CD4-positive, CD25-positive, alpha-beta regulatory T cell (primary cell): ENCODE data around the gene CELSR2. TPM values are rescaled to one million over a fixed set of nuclear protein-coding genes. Genes with fewer than 3 reads are reported as not detected.
A peak's percentile ranks its signal among the peaks of the same experiment; 100 is the strongest.

Experiments
- ATAC-seq, 2 donors: fragments of 150-1000 bp; cut with Tn5 transposase; one replicate each; pipeline ENCODE4 v1.10.0; 2021; ENCODE audit warnings: low read depth in 2 of 2, moderate number of reproducible peaks in 2 of 2, moderate library complexity in 1 of 2
- DNase-seq, 3 donors: peaks; one replicate each; pipeline versions ENCODE4 v3.0.0 to v3.0.0-alpha.2; 2012 to 2022; ENCODE audit warnings: mixed read lengths in 1 of 3
- H3K27ac ChIP-seq: one replicate; pipeline ENCODE4 v1.7.0; 2013; ENCODE audit warnings: mild to moderate bottlenecking, low read length; ENCODE audit not compliant: insufficient read depth, poor library complexity, severe bottlenecking
- H3K27me3 ChIP-seq: one replicate; pipeline ENCODE4 v1.7.0; 2013; ENCODE audit warnings: low read length; ENCODE audit not compliant: control insufficient read depth, insufficient read depth
- H3K36me3 ChIP-seq: one replicate; pipeline ENCODE4 v1.7.0; 2013; ENCODE audit warnings: mild to moderate bottlenecking, low read length, moderate library complexity; ENCODE audit not compliant: control insufficient read depth, insufficient read depth
- H3K4me1 ChIP-seq: 2 replicates; pipeline ENCODE4 v1.7.0; 2013; ENCODE audit warnings: mild to moderate bottlenecking, low read length; ENCODE audit not compliant: insufficient read depth, control insufficient read depth, poor library complexity, severe bottlenecking
- H3K4me3 ChIP-seq: one replicate; pipeline ENCODE4 v1.7.0; 2013; ENCODE audit warnings: low read depth, mild to moderate bottlenecking, low read length, moderate library complexity
- H3K9me3 ChIP-seq, 2 experiments: 1 replicate in 1 of 2; 2 replicates in 1 of 2; pipeline ENCODE4 v1.7.0; 2013; ENCODE audit warnings: low read length in 2 of 2, mild to moderate bottlenecking in 1 of 2, moderate library complexity in 1 of 2; ENCODE audit not compliant: control insufficient read depth in 2 of 2
- H3K27ac Mint-ChIP-seq, 3 donors: one replicate each; pipeline ENCODE4 v1.8.0; 2020 to 2022; ENCODE audit warnings: mild to moderate bottlenecking in 3 of 3, mixed read lengths in 3 of 3, moderate library complexity in 2 of 3
- H3K27me3 Mint-ChIP-seq: one replicate; pipeline ENCODE4 v1.8.0; 2022; ENCODE audit warnings: mild to moderate bottlenecking, mixed read lengths
- H3K36me3 Mint-ChIP-seq: one replicate; pipeline ENCODE4 v1.8.0; 2020; ENCODE audit warnings: mixed read lengths
- H3K4me1 Mint-ChIP-seq, 4 donors: one replicate each; pipeline ENCODE4 v1.8.0; 2020 to 2022; ENCODE audit warnings: mixed read lengths in 4 of 4, mild to moderate bottlenecking in 1 of 4
- H3K4me3 Mint-ChIP-seq, 4 donors: one replicate each; pipeline ENCODE4 v1.8.0; 2020 to 2022; ENCODE audit warnings: mild to moderate bottlenecking in 4 of 4, mixed read lengths in 4 of 4, moderate library complexity in 3 of 4
- H3K9me3 Mint-ChIP-seq, 7 donors: one replicate each; pipeline ENCODE4 v1.8.0; 2020 to 2022; ENCODE audit warnings: mixed read lengths in 7 of 7, mild to moderate bottlenecking in 3 of 7, moderate library complexity in 2 of 7
- polyA plus RNA-seq, 4 donors: library from polyadenylated mRNA; unstranded; fragments of 300-500 nt; fragmentation: Illumina TruSeq; gene quantifications; one replicate each; pipeline ENCODE4 v1.2.3, GENCODE V29; 2021
- total RNA-seq: library from RNA; stranded (reverse); gene quantifications from one replicate; pipeline ENCODE4 v1.2.3, GENCODE V29; 2022

CELSR2 gene
- total and polyA plus RNA-seq, 5 donors from 2014 or later: 0.02 to 2.5 (median 0.14) TPM

GRCh38 chr1:109237512-109237911 is 11.8 kb upstream of the CELSR2 start:
- H3K4me1 Mint-ChIP-seq: peaks cover 0 to 19% (median 8%) of the 10 kb centered on the region in 4 donors
- H3K27ac ChIP-seq: no peak overlapping the region
- H3K27me3 ChIP-seq: no peaks in the 10 kb centered on the region
- H3K4me3 Mint-ChIP-seq: no peak overlapping the region
- no peak for ATAC-seq
- H3K4me3 ChIP-seq: no peak overlapping the region
- no peaks in the 10 kb centered on the region for H3K27me3 Mint-ChIP-seq
- peaks cover 26% of the 10 kb centered on the region for H3K36me3 Mint-ChIP-seq
- no peak for DNase-seq
- H3K9me3 Mint-ChIP-seq: no peaks in the 10 kb centered on the region
- no peaks in the 10 kb centered on the region for H3K9me3 ChIP-seq
- peak overlapping the region in 1 of 3 donors; percentile 80 for H3K27ac Mint-ChIP-seq
- H3K4me1 ChIP-seq: peaks cover 6% of the 10 kb centered on the region
- H3K36me3 ChIP-seq: peaks cover 61% of the 10 kb centered on the region

- no peaks in the 10 kb centered on the region for H3K27me3 ChIP-seq
- H3K4me1 ChIP-seq: peaks cover 6% of the 10 kb centered on the region
- no peak overlapping the region for H3K27ac ChIP-seq
- DNase-seq (no peak), ATAC-seq (no peak)
- H3K36me3 Mint-ChIP-seq: peaks cover 20% of the 10 kb centered on the region
- H3K4me3 ChIP-seq: no peak overlapping the region
- peak overlapping the region in 1 of 3 donors; percentile 82 for H3K27ac Mint-ChIP-seq
- peaks cover 4% of the 10 kb centered on the region for H3K27me3 Mint-ChIP-seq
- peaks cover 52% of the 10 kb centered on the region for H3K36me3 ChIP-seq
- no peak overlapping the region for H3K4me3 Mint-ChIP-seq
- no peaks in the 10 kb centered on the region for H3K9me3 ChIP-seq
- H3K4me1 Mint-ChIP-seq: peaks cover 0 to 22% (median 8%) of the 10 kb centered on the region in 4 donors
- no peaks in the 10 kb centered on the region for H3K9me3 Mint-ChIP-seq
These were observed 11.0 kb upstream of the CELSR2 start for GRCh38 chr1:109238382-109238781.

GRCh38 chr1:109239047-109239408 is 10.3 kb upstream of the CELSR2 start:
- Mint-ChIP-seq H3K4me1 (peaks cover 0 to 22% (median 8%) of the 10 kb centered on the region in 4 donors), H3K27me3 (peaks cover 7% of the 10 kb centered on the region), H3K27ac (peak overlapping the region in 2 of 3 donors; percentile 2 to 82), H3K9me3 (no peaks in the 10 kb centered on the region), H3K4me3 (no peak overlapping the region), H3K36me3 (peaks cover 20% of the 10 kb centered on the region)
- no peak for DNase-seq
- Histone ChIP-seq H3K4me3 (no peak overlapping the region), H3K27me3 (peaks cover under 1% of the 10 kb centered on the region), H3K27ac (no peak overlapping the region), H3K9me3 (no peaks in the 10 kb centered on the region), H3K4me1 (peaks cover 6% of the 10 kb centered on the region), H3K36me3 (peaks cover 51% of the 10 kb centered on the region)
- no peak for ATAC-seq

- H3K27me3 Mint-ChIP-seq: peaks cover 11% of the 10 kb centered on the region
These were observed 9.8 kb upstream of the CELSR2 start for GRCh38 chr1:109239409-109240068.

GRCh38 chr1:109240158-109241152 is 8.9 kb upstream of the CELSR2 start:
- peaks cover 15% of the 10 kb centered on the region for H3K27me3 Mint-ChIP-seq
- H3K36me3 Mint-ChIP-seq: peaks cover 8% of the 10 kb centered on the region
- Histone ChIP-seq H3K9me3 (no peaks in the 10 kb centered on the region), H3K4me3 (no peak overlapping the region), H3K27me3 (peaks cover 7% of the 10 kb centered on the region), H3K36me3 (peaks cover 39% of the 10 kb centered on the region), H3K4me1 (peaks cover 6% of the 10 kb centered on the region), H3K27ac (no peak overlapping the region)
- peaks cover 0 to 19% (median 7%) of the 10 kb centered on the region in 4 donors for H3K4me1 Mint-ChIP-seq
- no peaks in the 10 kb centered on the region for H3K9me3 Mint-ChIP-seq
- no peak overlapping the region for H3K4me3 Mint-ChIP-seq
- peak overlapping the region in 1 of 3 donors; percentile 67 for H3K27ac Mint-ChIP-seq
- ATAC-seq (no peak), DNase-seq (peak in 1 of 3 donors; percentile 22)

More at GRCh38 chr1:109239409-109240068, 9.8 kb upstream of the CELSR2 start:
- Histone ChIP-seq H3K36me3 (peaks cover 47% of the 10 kb centered on the region), H3K27me3 (peaks cover 5% of the 10 kb centered on the region), H3K4me3 (no peak overlapping the region), H3K27ac (no peak overlapping the region), H3K4me1 (peaks cover 6% of the 10 kb centered on the region), H3K9me3 (no peaks in the 10 kb centered on the region)
- peak in 1 of 3 donors; percentile 53 for DNase-seq
- Mint-ChIP-seq H3K9me3 (no peaks in the 10 kb centered on the region), H3K4me3 (no peak overlapping the region), H3K36me3 (peaks cover 17% of the 10 kb centered on the region), H3K27ac (peak overlapping the region in 1 of 3 donors; percentile 51), H3K4me1 (peaks cover 0 to 22% (median 8%) of the 10 kb centered on the region in 4 donors)
- peak; percentile 61 to 75 for ATAC-seq

GRCh38 chr1:109241344-109241743 is 8.0 kb upstream of the CELSR2 start:
- ATAC-seq: no peak
- Mint-ChIP-seq H3K9me3 (no peaks in the 10 kb centered on the region), H3K27ac (peak overlapping the region in 2 of 3 donors; percentile 68 to 89), H3K4me3 (no peak overlapping the region), H3K27me3 (peaks cover 15% of the 10 kb centered on the region), H3K36me3 (peaks cover 2% of the 10 kb centered on the region), H3K4me1 (peaks cover 0 to 19% (median 7%) of the 10 kb centered on the region in 4 donors)
- peaks cover 6% of the 10 kb centered on the region for H3K4me1 ChIP-seq
- peaks cover 7% of the 10 kb centered on the region for H3K27me3 ChIP-seq
- no peak for DNase-seq
- peaks cover 30% of the 10 kb centered on the region for H3K36me3 ChIP-seq
- no peak overlapping the region for H3K27ac ChIP-seq
- no peaks in the 10 kb centered on the region for H3K9me3 ChIP-seq
- H3K4me3 ChIP-seq: no peak overlapping the region

- peaks cover 25% of the 10 kb centered on the region for H3K36me3 ChIP-seq
- H3K9me3 ChIP-seq: no peaks in the 10 kb centered on the region
- no peak overlapping the region for H3K4me3 ChIP-seq
- H3K27me3 ChIP-seq: peaks cover 7% of the 10 kb centered on the region
- ATAC-seq (no peak), DNase-seq (no peak)
- H3K9me3 Mint-ChIP-seq: no peaks in the 10 kb centered on the region
- no peak overlapping the region for H3K27ac ChIP-seq
- H3K4me3 Mint-ChIP-seq: no peak overlapping the region
- H3K27ac Mint-ChIP-seq: peak overlapping the region; percentile 68 to 89 (median 82)
- peaks cover 6% of the 10 kb centered on the region for H3K4me1 ChIP-seq
- H3K36me3 Mint-ChIP-seq: no peaks in the 10 kb centered on the region
- peaks cover 16% of the 10 kb centered on the region for H3K27me3 Mint-ChIP-seq
- H3K4me1 Mint-ChIP-seq: peaks cover 0 to 19% (median 7%) of the 10 kb centered on the region in 4 donors
These were observed 7.4 kb upstream of the CELSR2 start for GRCh38 chr1:109241841-109242345.
